Breast epithelium (tissue), 4 donors: ENCODE results near the gene ELL. TPM values are rescaled to one million over a fixed set of nuclear protein-coding genes. Genes with fewer than 3 reads are reported as not detected.
A peak's percentile ranks its signal among the peaks of the same experiment; 100 is the strongest.

Source experiments
- DNase-seq, 2 donors: peaks; one replicate each; pipeline ENCODE4 v3.0.0-alpha.2; 2019; ENCODE audit warnings: low spot score in 2 of 2
- H3K27ac ChIP-seq, 2 donors: fragments of 200-600 bp; sonication (generic) in 1 of 2; one replicate each; pipeline ENCODE4 v1.5.1; 2016 to 2019; ENCODE audit warnings: mild to moderate bottlenecking in 1 of 2
- H3K27me3 ChIP-seq, 2 donors: fragments of 200-600 bp; sonication (generic) in 1 of 2; one replicate each; pipeline versions ENCODE4 v1.5.1 to v1.6.0; 2017 to 2019; ENCODE audit warnings: control low read depth in 1 of 2, mild to moderate bottlenecking in 1 of 2
- H3K36me3 ChIP-seq: fragments of 200-600 bp; one replicate; pipeline ENCODE4 v1.5.1; 2019
- H3K4me1 ChIP-seq, 2 donors: fragments of 200-600 bp; sonication (generic); one replicate each; pipeline ENCODE4 v1.5.1; 2016 to 2019; ENCODE audit warnings: control low read depth in 1 of 2
- H3K4me3 ChIP-seq, 3 donors: fragments of 200-600 bp; sonication (generic); 1 replicate in 2 of 3; 2 replicates in 1 of 3; pipeline ENCODE4 v1.5.1; 2016 to 2019; ENCODE audit warnings: mild to moderate bottlenecking in 3 of 3, moderate library complexity in 2 of 3
- H3K9me3 ChIP-seq, 2 donors: fragments of 200-600 bp; sonication (generic) in 1 of 2; one replicate each; pipeline ENCODE4 v1.5.1; 2016 to 2019; ENCODE audit warnings: control low read depth in 1 of 2
- CTCF ChIP-seq, 3 donors: fragments of 450-650 bp; IDR thresholded peaks; one replicate each; pipeline ENCODE4 v1.5.1; 2016 to 2017; ENCODE audit warnings: antibody characterized with exemption in 3 of 3, mild to moderate bottlenecking in 3 of 3, moderate library complexity in 3 of 3
- POLR2A ChIP-seq: fragments of 450-650 bp; IDR thresholded peaks from one replicate; pipeline ENCODE4 v1.6.1; 2016; ENCODE audit warnings: antibody characterized with exemption, mild to moderate bottlenecking, moderate library complexity
- POLR2AphosphoS5 ChIP-seq, 3 donors: sonication (generic); formaldehyde crosslinking; IDR thresholded peaks; one replicate each; pipeline ENCODE4 v1.6.1; 2017; ENCODE audit warnings: antibody characterized with exemption in 3 of 3
- intact Hi-C: fragments of 100-400 bp; cut with DNase I; formaldehyde crosslinking; loops from one replicate; pipeline ENCODE4 v1.15.1; 2023; ENCODE audit warnings: low total_unique reads
- total RNA-seq, 3 donors: library from RNA; depleted of rRNA; stranded (reverse); fragments of >200 nt; gene quantifications; one replicate each; pipeline ENCODE4 v1.1.0, GENCODE V29; 2016

ELL gene
- total RNA-seq, 3 donors from 2014 or later, result 13.0 to 22.3 (median 15.7) TPM

DNA sequence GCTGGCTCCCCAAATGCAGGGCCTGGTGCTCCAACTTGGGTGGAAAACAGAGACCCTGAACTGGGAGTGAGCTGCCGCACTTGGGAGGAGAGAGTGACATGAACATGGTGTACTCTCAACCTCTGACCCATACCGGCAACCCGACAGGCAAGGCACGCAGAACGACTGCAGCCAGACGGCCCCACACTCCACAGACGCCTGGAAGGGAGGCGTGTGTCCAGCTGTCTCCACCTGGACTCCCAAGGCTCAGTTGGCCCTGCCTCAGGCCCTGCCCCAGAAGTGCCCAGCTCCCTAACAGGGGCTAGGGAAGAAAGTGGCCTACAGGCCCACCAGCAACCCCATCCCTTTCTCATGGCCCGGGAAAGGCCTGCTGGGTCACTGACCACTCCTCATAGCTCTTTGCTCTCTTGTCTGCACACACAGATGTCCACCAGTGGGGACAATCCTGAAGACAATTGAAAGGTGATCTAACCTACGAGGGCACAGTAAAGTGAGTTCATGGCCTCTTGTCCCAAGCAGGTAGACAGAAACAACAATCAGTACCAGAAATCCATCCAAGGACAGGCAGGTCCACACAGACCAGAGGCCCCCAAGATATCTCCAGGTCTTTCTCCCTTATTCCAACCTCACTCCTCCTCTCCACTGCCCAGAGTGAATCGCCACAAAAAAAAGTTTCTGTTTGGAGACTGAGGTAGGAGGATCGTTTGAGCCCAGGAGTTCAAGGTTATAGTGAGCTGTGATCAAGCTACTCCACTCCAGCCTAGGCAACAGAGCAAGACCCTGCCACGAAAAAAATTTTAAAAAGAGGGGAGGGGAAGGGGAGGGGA lies 28.2 kb downstream of the ELL start:
- intact Hi-C loops, result no loop called here
- Histone ChIP-seq H3K4me1 (peaks cover 24 to 31% of the 10 kb centered on the region in 2 donors), H3K4me3 (no peak overlapping the region), H3K9me3 (no peaks in the 10 kb centered on the region), H3K27ac (peak overlapping the region; percentile 50 to 62), H3K36me3 (no peaks in the 10 kb centered on the region), H3K27me3 (no peaks in the 10 kb centered on the region)
- TF ChIP-seq POLR2A, result no peak
- TF ChIP-seq POLR2AphosphoS5 (IDR thresholded peaks at IDR 0.05), result no peak
- no peak for TF ChIP-seq CTCF (IDR thresholded peaks at IDR 0.05)
- DNase-seq, result no peak

DNA sequence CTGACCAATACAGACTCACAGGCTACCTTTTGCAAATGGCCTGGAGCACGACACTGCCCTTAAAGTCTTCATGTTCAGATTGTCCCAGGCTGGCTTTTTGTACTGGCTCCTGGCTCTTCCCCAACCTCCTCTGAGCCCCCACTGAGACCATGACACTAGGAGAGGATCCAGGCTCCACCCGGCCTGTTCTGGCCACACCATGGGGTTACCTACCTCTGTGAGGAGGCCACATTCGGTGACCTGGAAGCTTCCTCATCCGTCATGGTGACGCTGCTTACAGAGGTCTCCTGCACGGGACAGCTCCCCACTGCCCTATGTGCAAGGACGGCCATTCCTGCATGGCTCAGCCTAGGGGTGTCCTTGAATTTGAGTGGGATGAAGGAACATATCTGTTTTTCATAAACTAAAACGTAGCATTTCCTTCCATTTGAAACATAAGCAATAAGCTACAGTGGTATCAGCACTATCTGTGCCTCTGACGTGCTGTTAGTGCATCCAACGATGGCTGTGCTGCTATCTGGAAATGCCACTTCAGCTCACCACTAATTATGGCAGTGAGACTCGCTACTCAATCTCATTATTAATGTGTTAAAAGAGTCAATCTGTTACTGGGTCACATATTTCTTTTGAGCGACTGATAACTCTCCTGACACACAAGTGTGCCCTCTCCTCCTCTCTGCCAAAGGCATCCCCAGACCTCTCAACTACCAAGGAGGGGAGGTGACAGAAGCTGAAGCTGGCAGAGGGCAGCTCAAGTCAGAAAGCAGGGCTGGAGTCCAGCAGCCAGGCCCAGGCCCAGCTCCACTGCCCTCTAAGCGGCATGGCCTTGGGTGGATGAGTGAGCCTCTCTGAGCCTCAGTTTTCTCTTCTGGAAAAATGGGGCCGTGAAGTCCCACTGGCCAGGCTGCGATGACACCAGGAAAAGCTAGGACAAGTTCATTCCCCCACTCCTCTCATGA lies 29.6 kb downstream of the ELL start:
- no peak for DNase-seq
- H3K9me3 ChIP-seq, result no peaks in the 10 kb centered on the region
- H3K4me1 ChIP-seq, result peaks cover 31 to 43% of the 10 kb centered on the region in 2 donors
- peak overlapping the region in 1 of 2 donors; percentile 62 for H3K27ac ChIP-seq
- intact Hi-C loops, result no loop called here
- H3K36me3 ChIP-seq, result no peaks in the 10 kb centered on the region
- TF ChIP-seq POLR2A, result no peak
- no peak for TF ChIP-seq POLR2AphosphoS5 (IDR thresholded peaks at IDR 0.05)
- no peak for TF ChIP-seq CTCF (IDR thresholded peaks at IDR 0.05)
- H3K4me3 ChIP-seq, result no peak overlapping the region
- no peaks in the 10 kb centered on the region for H3K27me3 ChIP-seq

DNA sequence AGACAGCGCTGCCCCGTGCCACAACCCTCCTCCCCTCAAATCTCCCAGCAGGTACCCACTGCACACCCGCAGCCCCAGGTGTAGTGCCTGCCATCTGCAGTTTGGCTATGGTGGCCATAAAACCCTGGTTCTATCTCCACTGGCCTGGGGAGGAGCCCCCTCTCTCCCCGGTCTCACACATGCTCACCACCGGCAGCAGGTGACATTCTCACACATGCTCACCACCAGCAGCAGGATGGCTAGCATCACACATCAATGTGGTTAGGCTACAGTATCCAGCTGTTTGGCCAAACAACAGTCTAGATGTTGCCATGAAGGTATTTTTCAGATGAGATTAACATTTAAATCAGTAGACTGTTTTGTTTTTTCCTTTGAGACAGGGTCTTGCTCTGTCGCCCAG lies 31.1 kb downstream of the ELL start:
- no peaks in the 10 kb centered on the region for H3K27me3 ChIP-seq
- H3K27ac ChIP-seq, result no peak overlapping the region
- DNase-seq, result no peak
- peaks cover 28 to 47% of the 10 kb centered on the region in 2 donors for H3K4me1 ChIP-seq
- H3K9me3 ChIP-seq, result no peaks in the 10 kb centered on the region
- no peak for TF ChIP-seq POLR2AphosphoS5 (IDR thresholded peaks at IDR 0.05)
- TF ChIP-seq CTCF (IDR thresholded peaks at IDR 0.05), result no peak
- no peak for TF ChIP-seq POLR2A
- no peaks in the 10 kb centered on the region for H3K36me3 ChIP-seq
- no peak overlapping the region for H3K4me3 ChIP-seq
- intact Hi-C loops, result no loop called here

DNA sequence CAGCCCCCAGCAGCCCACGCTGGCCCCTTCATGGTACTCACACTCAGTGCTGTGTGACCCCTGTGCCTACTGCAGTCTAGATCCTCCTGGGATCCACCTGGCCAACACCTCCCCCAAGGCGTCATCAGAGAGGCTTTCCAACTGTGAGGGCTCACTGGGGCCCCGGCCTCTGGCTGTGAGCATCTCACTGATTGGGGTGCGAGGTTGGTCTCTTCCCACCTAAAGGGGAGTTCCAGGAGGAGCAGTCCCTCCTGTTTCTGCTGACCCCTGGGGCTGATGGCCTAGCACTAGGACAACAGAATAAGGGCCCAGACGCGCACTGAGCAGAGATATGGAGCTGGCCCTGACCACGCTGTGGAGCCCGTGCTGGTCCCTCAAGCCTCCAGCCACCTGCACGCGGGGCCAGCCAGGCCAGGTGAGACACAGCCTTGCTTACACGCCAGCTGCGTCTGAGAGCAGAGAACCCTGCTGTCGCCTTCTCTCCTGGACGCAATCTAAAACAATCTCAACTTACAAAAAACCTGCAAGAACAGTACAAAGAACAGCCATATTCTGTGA lies 32.2 kb downstream of the ELL start:
- Histone ChIP-seq H3K27ac (peak overlapping the region; percentile 58 to 92), H3K36me3 (no peaks in the 10 kb centered on the region), H3K27me3 (no peaks in the 10 kb centered on the region), H3K9me3 (no peaks in the 10 kb centered on the region), H3K4me1 (peaks cover 29 to 37% of the 10 kb centered on the region in 2 donors), H3K4me3 (no peak overlapping the region)
- intact Hi-C loops, result no loop called here
- no peak for TF ChIP-seq CTCF (IDR thresholded peaks at IDR 0.05)
- TF ChIP-seq POLR2A, result no peak
- no peak for TF ChIP-seq POLR2AphosphoS5 (IDR thresholded peaks at IDR 0.05)
- DNase-seq, result no peak
